A673 (cell line): ENCODE results near the gene OR4N2.

Experiments
- CTCF ChIP-seq: fragments of 300-800, 200-600 bp; sonication (generic); conservative IDR thresholded peaks from 2 replicates; pipeline ENCODE4 v1.5.1; 2017; ENCODE audit warnings: low read depth, mild to moderate bottlenecking, antibody characterized with exemption, low read length, moderate library complexity, mixed read lengths
- EZH2 ChIP-seq: fragments of 200-600 bp; sonication (generic); IDR thresholded peaks from 2 replicates; pipeline ENCODE4 v1.6.1; 2017; ENCODE audit warnings: borderline replicate concordance, low read depth, mild to moderate bottlenecking, mixed read lengths, antibody characterized with exemption, low read length; ENCODE audit not compliant: poor library complexity, severe bottlenecking

GRCh38 chr14:19775587-19775986 is 28.0 kb upstream of the OR4N2 start:
- TF ChIP-seq CTCF (no peak), EZH2 (no peak)
